ENCODE data around the gene RP2.

Gene RP2

GRCh38 chrX:46844913-46845312 is 8.1 kb downstream of the RP2 start:
- DNase-seq = no peak

- no peak for DNase-seq
Measured at GRCh38 chrX:46849933-46850332, 13.1 kb downstream of the RP2 start.

GRCh38 chrX:46850771-46851170 is 13.9 kb downstream of the RP2 start:
- DNase-seq = no peak

- no peak for DNase-seq
Measured at GRCh38 chrX:46856483-46856882, 19.6 kb downstream of the RP2 start.

- DNase-seq = no peak
Measured at GRCh38 chrX:46860557-46860956, 23.7 kb downstream of the RP2 start.

GRCh38 chrX:46863072-46863471 is 26.2 kb downstream of the RP2 start:
- DNase-seq = no peak

- DNase-seq = no peak
Measured at GRCh38 chrX:46864606-46865005, 27.8 kb downstream of the RP2 start.

GRCh38 chrX:46865281-46865680 is 28.4 kb downstream of the RP2 start:
- DNase-seq = no peak

GRCh38 chrX:46866726-46867125 is 29.9 kb downstream of the RP2 start:
- DNase-seq = no peak

GRCh38 chrX:46873746-46874145 is 36.9 kb downstream of the RP2 start:
- no peak for DNase-seq

GRCh38 chrX:46876901-46877300 is 40.1 kb downstream of the RP2 start:
- no peak for DNase-seq

- no peak for DNase-seq
Measured at GRCh38 chrX:46882266-46882665, 45.4 kb downstream of the RP2 start.

GRCh38 chrX:46884799-46885198 is 48.0 kb downstream of the RP2 start:
- DNase-seq = no peak

- DNase-seq = no peak
Measured at GRCh38 chrX:46898207-46898606, 61.4 kb downstream of the RP2 start.

GRCh38 chrX:46903458-46904242 is 66.8 kb downstream of the RP2 start:
- peak; percentile 38 for DNase-seq

- DNase-seq = no peak
Measured at GRCh38 chrX:46904626-46905025, 67.8 kb downstream of the RP2 start.

GRCh38 chrX:46910415-46910814 is 73.6 kb downstream of the RP2 start:
- no peak for DNase-seq

- DNase-seq = peak; percentile 10
Measured at GRCh38 chrX:46912098-46912602, 75.3 kb downstream of the RP2 start, which contains the start of gene JADE3. JADE3 (plus strand) TSS chrX:46912421; CDS start chrX:46984895, 72,474 bp downstream.

- no peak for DNase-seq
Measured at GRCh38 chrX:46912603-46913491, 76.0 kb downstream of the RP2 start.

- DNase-seq = no peak
Measured at GRCh38 chrX:46913667-46914066, 76.8 kb downstream of the RP2 start.

- no peak for DNase-seq
Measured at GRCh38 chrX:46916273-46916672, 79.4 kb downstream of the RP2 start.

- DNase-seq = no peak
Measured at GRCh38 chrX:46917622-46918021, 80.8 kb downstream of the RP2 start.

- DNase-seq = no peak
Measured at GRCh38 chrX:46918434-46918833, 81.6 kb downstream of the RP2 start.

- DNase-seq = no peak
Measured at GRCh38 chrX:46920235-46920634, 83.4 kb downstream of the RP2 start.

Data from DMS79 treated with DMSO at 0.1 percent for 48 hours (cell line).